ENCODE data around the gene CEP164.

Gene CEP164

DNA sequence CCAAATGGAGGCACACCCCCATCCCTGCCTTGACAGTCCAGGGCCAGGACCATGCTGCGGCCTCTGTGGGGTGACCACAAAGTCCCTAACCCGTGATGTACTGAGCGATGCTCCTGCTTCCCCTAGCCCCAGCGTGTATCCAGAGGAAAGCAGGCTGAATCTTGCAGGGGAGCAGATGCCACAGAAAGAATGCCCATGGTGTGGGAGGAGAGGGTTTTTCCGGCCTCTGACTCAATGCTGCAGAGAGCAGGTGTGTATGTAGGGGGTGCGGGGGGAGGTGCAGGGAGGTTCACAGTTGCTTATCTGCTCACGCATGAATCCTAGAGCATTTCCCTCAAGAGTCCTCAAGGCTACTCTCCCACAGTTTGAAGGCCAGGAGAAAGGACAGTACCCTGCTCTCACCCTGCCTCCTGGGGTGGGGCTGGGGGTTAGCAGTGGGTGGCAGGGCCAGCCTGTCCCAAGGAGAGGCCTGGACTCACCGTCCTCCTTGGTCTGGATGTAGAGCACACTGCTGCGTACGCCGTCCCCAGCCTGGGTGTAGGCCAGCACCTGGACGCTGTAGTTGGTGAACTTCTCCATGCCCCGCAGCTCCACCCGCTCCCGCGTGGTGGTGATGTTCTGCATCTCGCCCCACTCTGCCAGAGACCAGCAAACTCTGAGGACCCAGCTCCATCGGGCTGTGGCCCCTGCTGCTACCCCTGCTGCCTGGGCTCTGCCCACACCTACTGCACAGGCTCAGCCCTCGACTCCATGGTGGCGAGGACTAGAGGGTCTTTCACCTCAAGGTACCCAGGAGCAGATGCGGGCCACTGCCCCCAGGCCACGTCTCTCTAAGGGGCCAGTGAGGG is 130.8 kb downstream of the CEP164 start:
- no peak for DNase-seq (ENCODE audit: low read depth in 1 of 2, low spot score in 1 of 2)

DNA sequence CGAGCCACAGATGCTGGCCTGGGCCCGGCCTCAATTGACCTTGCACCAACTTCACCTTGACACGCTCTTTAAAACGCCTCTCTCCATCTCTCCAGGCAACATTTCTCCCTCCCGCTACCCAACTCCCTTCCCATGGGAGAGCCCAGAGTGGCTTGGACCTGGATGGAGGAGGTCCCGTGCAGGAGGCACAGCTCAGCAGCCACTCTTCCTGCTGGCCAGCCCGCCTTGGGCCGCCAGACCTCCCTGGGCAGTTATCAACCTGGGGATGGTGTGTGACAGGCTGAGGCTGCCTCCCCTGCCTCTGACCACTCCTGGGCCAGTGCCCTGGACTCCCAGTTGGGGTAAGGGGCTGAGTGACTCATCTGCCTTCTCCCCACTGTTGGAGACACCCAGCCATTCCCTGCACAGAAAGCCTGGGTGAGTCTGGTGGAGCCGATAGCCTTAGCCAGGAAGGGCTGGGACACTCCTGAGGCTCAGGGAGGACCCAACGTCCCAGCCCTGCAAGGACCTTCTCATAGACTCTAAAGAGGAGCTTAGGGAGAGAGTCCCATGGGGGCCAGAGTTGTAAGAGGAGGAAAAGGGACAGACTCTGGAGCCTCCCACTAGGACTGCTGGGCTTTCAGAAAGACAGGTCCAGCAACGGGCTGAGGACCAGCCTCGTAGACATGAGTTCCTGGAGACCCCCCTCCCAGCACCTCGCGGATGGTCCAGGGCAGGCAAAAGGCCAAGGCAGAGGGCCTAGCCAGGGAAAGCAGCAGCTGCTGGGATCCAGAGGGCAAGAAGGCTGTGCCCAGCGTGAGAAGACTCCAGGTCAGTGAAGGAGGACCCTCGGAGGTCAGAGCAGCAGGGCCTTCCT is 131.7 kb downstream of the CEP164 start:
- no peak for DNase-seq (ENCODE audit: low read depth in 1 of 2, low spot score in 1 of 2)

DNA sequence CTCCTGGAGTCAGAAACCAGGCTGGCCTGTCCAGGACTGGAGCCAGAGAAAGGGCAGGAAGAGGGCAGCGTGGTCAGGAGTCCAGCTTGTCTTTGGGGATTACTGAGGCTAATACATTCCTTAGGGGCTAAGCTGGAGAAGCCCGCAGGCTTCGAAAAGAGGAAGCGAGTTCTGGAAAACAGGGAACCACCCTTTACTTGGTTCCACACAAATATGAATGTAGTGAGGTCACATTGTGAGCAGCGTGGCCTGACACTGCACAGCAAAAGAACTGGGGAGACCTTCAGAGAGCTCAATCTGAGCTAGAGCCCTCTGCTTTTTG is 132.3 kb downstream of the CEP164 start:
- DNase-seq (ENCODE audit: low read depth in 1 of 2, low spot score in 1 of 2): no peak

DNA sequence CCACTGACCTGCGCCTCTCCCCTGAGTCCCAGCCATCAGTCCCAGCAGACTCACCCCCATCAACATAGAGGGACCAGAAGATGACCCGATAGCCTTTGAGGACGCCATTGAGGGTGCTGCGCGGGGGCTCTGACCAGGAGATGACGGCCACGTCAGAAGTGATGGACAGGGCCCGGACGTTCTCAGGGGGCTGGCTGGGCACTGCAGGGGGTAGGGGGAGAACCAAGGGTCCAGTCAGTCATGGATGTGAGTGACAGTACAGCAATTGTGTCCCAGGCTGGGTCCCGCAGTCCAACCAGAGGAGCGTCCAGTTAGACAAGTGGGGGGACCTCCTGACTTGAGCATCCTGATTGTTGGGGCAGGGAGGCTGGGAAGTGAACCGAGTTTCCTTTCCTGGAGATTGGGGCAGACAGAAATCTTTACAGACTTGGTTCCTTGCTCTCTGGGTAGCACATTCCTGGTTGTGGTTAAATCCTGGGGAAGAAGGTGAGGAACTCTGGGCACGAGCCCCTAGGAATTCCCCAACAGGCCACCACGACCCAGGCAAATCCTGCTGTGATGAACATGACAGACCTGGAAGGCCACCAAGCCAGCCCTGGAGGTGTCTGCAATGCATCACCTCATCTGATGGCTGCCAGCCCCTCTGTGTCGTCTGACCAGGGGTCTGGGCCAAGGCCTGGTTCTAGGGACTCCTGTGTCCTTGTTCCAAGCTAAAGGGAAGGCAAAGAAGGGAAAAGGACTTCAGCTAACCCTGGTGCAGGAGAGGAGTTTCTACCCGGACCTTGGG is 133.9 kb downstream of the CEP164 start:
- DNase-seq (ENCODE audit: low read depth in 1 of 2, low spot score in 1 of 2): no peak

DNA sequence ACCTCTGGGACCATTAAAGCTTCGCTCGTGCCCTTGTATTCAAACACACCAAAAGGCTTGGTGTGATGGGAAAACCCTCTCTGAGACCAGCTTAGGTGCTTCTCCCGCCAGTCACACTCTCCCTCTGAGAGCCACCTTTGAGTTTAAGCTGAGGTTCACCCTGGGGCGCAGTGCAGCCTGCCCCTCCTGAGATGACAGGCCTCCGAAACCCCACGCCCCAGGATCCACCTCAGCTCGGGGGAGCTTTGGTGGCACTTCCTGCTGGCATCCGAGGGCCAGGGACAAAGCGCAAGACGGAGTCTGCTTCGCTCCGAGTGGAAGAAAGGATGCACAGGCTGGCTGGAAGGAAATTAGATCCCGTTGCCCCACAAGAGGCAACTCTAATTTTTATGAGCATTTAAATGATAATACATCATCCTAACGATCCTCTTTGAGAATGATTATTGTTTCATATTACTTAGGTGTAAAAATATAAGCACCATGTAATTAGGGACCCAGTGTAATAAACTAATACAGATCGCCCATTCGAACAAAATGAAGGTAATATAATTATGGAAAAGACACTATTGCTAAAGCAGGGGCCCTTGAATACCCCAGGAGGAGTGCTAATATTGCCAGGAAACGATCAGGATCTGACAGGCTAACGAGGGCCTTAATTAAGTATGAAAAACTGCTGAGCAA is 134.7 kb downstream of the CEP164 start:
- no peak for DNase-seq (ENCODE audit: low read depth in 1 of 2, low spot score in 1 of 2)

DNA sequence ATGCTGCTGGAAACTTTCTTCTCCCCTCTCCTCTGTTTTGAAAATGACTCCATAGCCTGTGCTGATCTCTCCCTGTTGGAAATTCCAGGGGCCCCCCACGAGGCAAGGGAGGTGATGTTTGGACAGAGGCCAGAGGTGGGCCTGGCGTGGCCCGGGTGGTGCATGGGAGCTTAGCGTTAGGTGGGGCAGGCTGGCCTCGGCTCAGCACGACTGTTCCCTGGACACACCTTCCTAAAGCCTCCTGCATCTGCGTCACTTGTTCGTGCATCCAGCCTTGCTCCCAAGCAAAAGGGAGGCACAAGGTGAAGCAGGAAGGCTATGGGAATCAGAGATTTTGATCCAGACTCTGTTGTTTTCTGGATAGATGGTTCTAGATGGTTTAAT is 135.2 kb downstream of the CEP164 start:
- DNase-seq (ENCODE audit: low read depth in 1 of 2, low spot score in 1 of 2): no peak
